HG03139 (cell line): ENCODE data around the gene PDGFD.
"Not testable (repeated sequence)": the region's sequence is repeated elsewhere in the genome, so short reads cannot be mapped to it uniquely, and the experiment has no call there.

Source experiments
- ATAC-seq: cut with Tn5 transposase; IDR thresholded peaks from one replicate; pipeline ENCODE4 v1.9.1; 2021; ENCODE audit not compliant: unreplicated experiment

Gene PDGFD

DNA sequence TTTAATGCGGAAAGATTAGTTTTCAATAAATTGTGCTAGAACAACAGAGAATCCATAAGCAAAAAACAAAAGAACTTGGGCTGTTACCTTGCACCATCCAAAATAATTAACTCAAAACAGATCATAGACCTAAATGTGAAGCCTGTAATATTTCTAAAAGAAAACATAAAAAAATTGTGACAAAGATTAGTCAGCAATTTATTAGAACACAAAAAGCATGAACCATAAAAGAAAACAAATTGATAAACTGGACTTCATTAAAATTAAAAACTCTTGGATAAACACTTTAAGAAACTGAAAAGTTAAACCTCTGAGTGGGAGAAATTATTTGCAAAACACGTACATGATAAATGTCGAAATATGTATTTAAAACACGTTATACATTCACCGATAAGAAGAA lies 106.0 kb downstream of the PDGFD start:
- no peak for ATAC-seq

DNA sequence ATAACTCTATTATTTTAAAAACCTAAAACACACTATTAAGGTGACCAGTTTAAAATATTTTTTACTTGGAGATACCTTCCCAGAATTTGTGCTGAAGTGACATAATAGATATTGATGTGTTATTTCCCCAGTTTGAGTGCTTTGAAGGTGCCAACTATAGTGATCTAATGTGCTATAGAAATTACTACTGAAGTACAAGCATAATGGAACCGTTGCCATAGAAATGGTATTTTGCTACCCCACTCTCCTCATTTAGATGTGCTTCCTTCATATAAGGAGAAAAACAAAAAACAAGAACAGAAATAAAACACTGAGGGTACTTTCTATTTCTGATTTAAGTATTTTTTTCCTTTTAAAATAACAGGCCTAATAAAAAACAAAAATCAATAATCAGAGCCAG lies 108.4 kb downstream of the PDGFD start:
- ATAC-seq: no peak

- no peak for ATAC-seq
Measured at GRCh38 chr11:104054911-104055529, 108.9 kb downstream of the PDGFD start.

DNA sequence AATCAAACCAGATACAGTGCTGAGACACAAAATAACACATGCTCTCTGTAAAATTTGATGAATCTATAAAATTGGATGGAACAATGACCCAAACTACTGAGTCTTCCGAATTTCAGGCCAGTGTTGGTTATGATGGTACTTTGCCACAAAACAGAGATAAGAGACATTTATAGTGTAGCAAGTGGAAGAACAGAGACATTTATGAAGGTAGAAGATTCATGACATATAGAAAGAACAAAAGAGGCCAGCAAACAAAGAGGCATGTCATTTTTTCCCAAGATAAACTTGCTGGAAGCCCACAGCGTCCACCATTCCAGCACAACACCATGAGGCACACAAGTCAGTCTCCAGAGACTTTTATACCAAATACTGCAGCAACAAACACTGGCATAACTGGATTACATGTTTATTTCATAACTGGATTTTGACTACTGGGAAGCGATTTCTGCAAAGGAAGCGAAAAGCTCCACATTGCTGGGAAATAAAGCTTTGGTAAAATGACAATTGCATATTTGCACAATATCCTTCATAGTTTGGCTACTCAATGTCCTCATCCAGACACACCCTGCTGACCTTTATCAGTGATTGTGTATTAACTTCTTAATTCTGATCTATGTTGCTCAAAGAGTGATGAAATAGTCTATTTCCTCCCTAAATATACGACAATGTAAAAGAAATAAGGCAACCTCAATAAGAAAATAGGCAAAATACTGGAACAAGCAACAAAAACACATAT lies 110.0 kb downstream of the PDGFD start:
- ATAC-seq: no peak

GRCh38 chr11:104051778-104052177 lies 112.2 kb downstream of the PDGFD start:
- no peak for ATAC-seq

- no peak for ATAC-seq
Measured at GRCh38 chr11:104049116-104049515, 114.8 kb downstream of the PDGFD start.

GRCh38 chr11:104046858-104047257 lies 117.1 kb downstream of the PDGFD start:
- ATAC-seq: not testable (repeated sequence)

DNA sequence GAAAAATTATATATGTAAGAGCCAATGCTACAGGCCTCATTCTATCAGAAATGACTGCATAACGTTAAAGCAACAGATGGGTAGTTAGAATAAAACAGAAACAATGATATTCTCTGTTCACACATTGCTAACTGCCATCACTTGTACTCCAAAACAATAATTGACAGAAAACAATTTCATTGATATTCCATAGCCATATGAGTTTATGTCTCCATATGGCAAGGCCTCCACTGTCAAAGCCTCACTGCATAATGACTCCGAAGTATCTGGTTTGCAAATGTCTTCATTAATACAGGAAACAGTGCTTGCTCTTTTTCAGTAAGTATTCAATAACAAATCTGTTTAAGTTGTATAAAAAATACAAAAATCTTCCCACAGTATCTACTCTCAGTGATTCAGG lies 117.6 kb downstream of the PDGFD start:
- ATAC-seq: no peak

DNA sequence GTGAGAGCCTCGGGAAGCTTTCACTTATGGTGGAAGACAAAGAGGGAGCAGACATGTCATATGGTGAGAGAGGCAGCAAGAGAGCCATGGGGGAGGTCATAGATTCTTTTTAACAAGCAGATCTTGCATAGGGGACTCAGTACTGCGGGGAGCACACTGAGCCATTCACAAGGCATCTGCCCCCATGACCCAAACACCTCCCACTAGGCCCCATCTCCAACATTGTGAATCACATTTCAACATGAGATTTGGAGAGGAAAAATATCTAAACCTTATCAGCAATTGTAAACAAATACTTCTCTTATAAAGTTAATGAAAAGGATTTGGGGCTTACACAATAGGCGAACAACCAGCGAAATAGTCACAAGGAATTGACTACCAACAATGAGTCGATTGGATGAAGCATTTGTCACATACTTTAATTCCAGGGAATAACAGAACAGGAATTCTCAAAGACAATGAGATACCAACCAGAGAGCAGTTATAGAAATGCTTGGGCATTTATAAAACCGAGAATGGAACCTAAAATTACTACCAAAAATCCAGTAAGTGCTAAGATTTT lies 120.2 kb downstream of the PDGFD start:
- no peak for ATAC-seq

DNA sequence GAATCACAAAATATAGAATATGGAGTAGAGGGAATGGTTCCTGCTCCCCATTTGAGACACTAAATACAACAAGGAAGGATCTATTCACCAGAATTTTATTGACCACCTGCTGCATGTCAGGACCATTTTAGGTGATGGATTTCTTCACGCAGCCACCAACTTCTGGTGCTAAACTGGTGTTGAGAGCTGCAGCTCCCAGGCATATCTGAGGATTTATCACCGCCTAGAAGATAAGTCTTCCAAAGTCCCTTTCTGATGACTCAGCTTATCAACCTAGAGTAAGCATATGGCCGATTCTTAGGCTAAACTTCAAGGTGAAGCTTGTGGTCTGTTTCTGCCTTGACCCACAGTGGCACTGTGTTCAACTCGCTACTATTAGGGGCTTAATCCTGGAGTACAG lies 120.8 kb downstream of the PDGFD start:
- ATAC-seq: no peak

DNA sequence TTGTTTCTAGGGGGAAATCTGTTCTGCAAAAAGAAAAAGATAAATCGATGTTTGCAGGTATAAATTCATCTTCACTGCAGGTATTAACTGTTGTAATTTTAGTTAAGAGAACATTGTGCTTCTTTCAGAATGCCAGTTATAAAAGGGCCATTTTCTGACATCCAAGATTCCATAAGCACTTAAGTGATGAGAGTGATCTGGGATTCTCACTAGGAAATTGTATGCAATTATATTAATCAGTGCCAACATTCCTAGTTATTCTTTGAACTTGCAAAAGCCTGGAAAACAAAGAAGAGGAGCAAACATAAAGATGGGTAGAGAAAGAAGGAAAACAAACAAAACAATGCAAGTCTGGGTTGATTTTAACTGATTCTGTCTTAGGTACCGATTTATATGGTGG lies 122.2 kb downstream of the PDGFD start:
- ATAC-seq: no peak

GRCh38 chr11:104036995-104037394 lies 127.0 kb downstream of the PDGFD start:
- no peak for ATAC-seq

DNA sequence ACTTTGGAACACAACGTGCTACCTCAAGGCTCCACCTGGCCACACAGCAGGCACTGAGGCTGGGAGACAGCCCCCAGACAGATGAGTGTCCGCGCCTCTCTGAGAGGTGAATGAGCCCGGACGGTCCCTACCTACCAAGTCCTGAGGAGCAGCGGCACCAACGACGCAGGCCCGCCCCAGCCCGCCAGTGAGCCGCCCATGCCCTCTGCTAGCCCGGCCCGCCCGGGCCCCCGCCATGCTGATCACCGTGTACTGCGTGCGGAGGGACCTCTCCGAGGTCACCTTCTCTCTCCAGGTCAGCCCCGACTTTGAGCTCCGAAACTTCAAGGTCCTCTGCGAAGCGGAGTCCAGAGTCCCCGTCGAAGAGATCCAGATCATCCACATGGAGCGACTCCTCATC lies 127.4 kb downstream of the PDGFD start, which contains the start of gene DDI1:
Gene DDI1 (plus strand): TSS at position 53 of the 400 bp plus-strand sequence. CDS start 183 bp downstream, at position 236.
- no peak for ATAC-seq

DNA sequence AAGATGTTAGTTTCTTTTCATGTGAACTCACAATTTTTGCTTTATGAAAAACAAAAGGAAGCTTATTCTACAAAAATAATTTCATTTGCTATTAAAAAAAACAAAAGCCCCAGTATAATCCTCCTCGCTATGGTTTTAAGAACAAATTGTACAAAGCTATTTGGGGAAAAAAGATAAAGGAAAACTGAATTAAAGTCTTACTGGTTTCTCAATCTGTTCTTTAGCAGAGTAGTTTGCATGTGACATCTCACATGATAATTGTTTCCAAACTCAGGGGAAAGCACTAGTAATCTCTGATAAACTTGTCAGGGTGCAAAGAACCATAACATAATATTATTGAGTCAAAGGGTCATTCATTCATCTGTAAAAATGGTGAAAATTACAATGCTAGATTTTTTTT lies 130.4 kb downstream of the PDGFD start:
- ATAC-seq: no peak

- ATAC-seq: no peak
Measured at GRCh38 chr11:104033134-104033533, 130.8 kb downstream of the PDGFD start.

GRCh38 chr11:104028476-104029263 lies 135.3 kb downstream of the PDGFD start:
- no peak for ATAC-seq

- no peak for ATAC-seq
Measured at GRCh38 chr11:104024572-104024971, 139.4 kb downstream of the PDGFD start.

GRCh38 chr11:104015649-104016415 lies 148.1 kb downstream of the PDGFD start:
- peak; percentile 72 for ATAC-seq

- ATAC-seq: no peak
Measured at GRCh38 chr11:104011044-104011443, 152.9 kb downstream of the PDGFD start.

DNA sequence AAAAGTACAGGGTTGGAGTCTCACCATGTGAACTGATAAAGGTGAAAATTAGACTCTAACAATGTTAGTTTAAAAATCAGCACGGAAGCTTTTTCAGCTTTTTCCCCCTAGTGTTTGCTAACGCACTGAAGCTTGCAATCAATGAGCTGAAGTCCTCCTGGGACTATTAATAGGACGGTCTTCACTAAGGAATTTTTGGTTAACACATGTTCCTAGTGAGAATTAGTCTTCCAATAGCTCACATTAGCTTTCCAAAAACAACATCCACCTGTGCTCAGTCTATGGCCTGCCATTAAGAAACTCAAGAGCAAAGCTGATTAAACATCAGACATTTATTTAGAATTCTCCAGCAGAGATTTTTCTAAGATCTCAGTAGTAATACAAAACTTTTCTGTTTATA lies 154.2 kb downstream of the PDGFD start:
- no peak for ATAC-seq
